GM23338 (cell line): ENCODE results near the gene TTC13. TPM values are rescaled to one million over a fixed set of nuclear protein-coding genes. Genes with fewer than 3 reads are reported as not detected.

Experiments
- ATAC-seq: fragments of 200-7000 bp; cut with Tn5 transposase; 3 replicates; pipeline ENCODE4 v1.9.1; 2020
- DNase-seq: peaks from one replicate; pipeline ENCODE4 v3.0.0-alpha.2; 2015; ENCODE audit warnings: low spot score
- H2AFZ ChIP-seq: fragments of 200-600 bp; sonication (generic); 2 replicates; pipeline ENCODE4 v1.8.0; 2016; ENCODE audit warnings: antibody characterized with exemption, mild to moderate bottlenecking, moderate library complexity
- H3F3A ChIP-seq: fragments of 200-600 bp; sonication (generic); replicated peaks from 2 replicates; pipeline ENCODE4 v1.8.0; 2017; ENCODE audit warnings: antibody characterized with exemption, mixed run types, low read depth
- H3K27ac ChIP-seq: fragments of 200-600 bp; sonication (generic); 2 replicates; pipeline ENCODE4 v1.6.1; 2016; ENCODE audit warnings: low read depth
- H3K27me3 ChIP-seq: fragments of 200-600 bp; sonication (generic); 2 replicates; pipeline ENCODE4 v1.8.0; 2016; ENCODE audit warnings: mild to moderate bottlenecking, mixed run types, moderate library complexity; ENCODE audit not compliant: insufficient read depth
- H3K36me3 ChIP-seq: fragments of 200-600 bp; sonication (generic); 2 replicates; pipeline ENCODE4 v1.8.0; 2016; ENCODE audit warnings: mild to moderate bottlenecking; ENCODE audit not compliant: insufficient read depth
- H3K4me1 ChIP-seq: fragments of 200-600 bp; sonication (generic); 2 replicates; pipeline ENCODE4 v1.8.0; 2016; ENCODE audit warnings: mild to moderate bottlenecking, moderate library complexity; ENCODE audit not compliant: insufficient read depth
- H3K4me2 ChIP-seq: fragments of 200-600 bp; sonication (generic); 2 replicates; pipeline ENCODE4 v1.7.1; 2017; ENCODE audit warnings: mixed run types
- H3K4me3 ChIP-seq: fragments of 200-600 bp; sonication (generic); 2 replicates; pipeline ENCODE4 v1.6.1; 2016; ENCODE audit warnings: mixed run types
- H3K79me2 ChIP-seq: fragments of 200-600 bp; sonication (generic); replicated peaks from 2 replicates; pipeline ENCODE4 v1.8.0; 2017; ENCODE audit warnings: mild to moderate bottlenecking; ENCODE audit not compliant: insufficient read depth
- H3K9me2 ChIP-seq: fragments of 200-600 bp; sonication (generic); 2 replicates; pipeline ENCODE4 v1.8.0; 2017; ENCODE audit not compliant: insufficient read depth
- H4K20me1 ChIP-seq: fragments of 200-600 bp; sonication (generic); replicated peaks from 2 replicates; pipeline ENCODE4 v1.8.0; 2017; ENCODE audit warnings: mild to moderate bottlenecking; ENCODE audit not compliant: insufficient read depth
- H3K27ac Mint-ChIP-seq: 2 replicates; pipeline ENCODE4 v1.8.0; 2020; ENCODE audit warnings: inconsistent platforms, mild to moderate bottlenecking, moderate library complexity, mixed read lengths
- H3K27me3 Mint-ChIP-seq: 3 replicates; pipeline ENCODE4 v1.8.0; 2022; ENCODE audit warnings: low read depth, mild to moderate bottlenecking, moderate library complexity, mixed read lengths, inconsistent platforms; ENCODE audit not compliant: insufficient read depth, poor library complexity
- H3K36me3 Mint-ChIP-seq: 3 replicates; pipeline ENCODE4 v1.8.0; 2021; ENCODE audit warnings: low read depth, mild to moderate bottlenecking, inconsistent platforms, moderate library complexity, mixed read lengths
- H3K4me1 Mint-ChIP-seq: 3 replicates; pipeline ENCODE4 v1.8.0; 2020; ENCODE audit warnings: mild to moderate bottlenecking, inconsistent platforms, mixed read lengths
- H3K4me3 Mint-ChIP-seq: 3 replicates; pipeline ENCODE4 v1.8.0; 2021; ENCODE audit warnings: moderate library complexity, mild to moderate bottlenecking, inconsistent platforms, mixed read lengths
- H3K9me3 Mint-ChIP-seq: 3 replicates; pipeline ENCODE4 v1.8.0; 2020; ENCODE audit warnings: moderate library complexity, mild to moderate bottlenecking, inconsistent platforms, mixed read lengths
- CREB1 ChIP-seq: fragments of 250-450 bp; sonication (Bioruptor Pico); IDR thresholded peaks from 2 replicates; pipeline ENCODE4 v1.5.0; 2020; ENCODE audit warnings: low read depth, mild to moderate bottlenecking, moderate library complexity
- CTCF ChIP-seq, 2 experiments: fragments of 200-600 bp in 1 of 2; sonication (generic) in 1 of 2; conservative IDR thresholded peaks; 2 replicates each; pipeline versions ENCODE4 v1.5.1 to v1.6.1; 2016 to 2017; ENCODE audit warnings: antibody characterized with exemption in 2 of 2, low read depth in 2 of 2, mild to moderate bottlenecking in 2 of 2, moderate library complexity in 1 of 2
- ETS1 ChIP-seq: IDR thresholded peaks from 2 replicates; pipeline ENCODE4 v1.6.1; 2016; ENCODE audit warnings: antibody characterized with exemption
- EZH2 ChIP-seq: fragments of 200-600 bp; sonication (generic); IDR thresholded peaks from one replicate; pipeline ENCODE4 v1.8.0; 2017; ENCODE audit warnings: antibody characterized with exemption, mild to moderate bottlenecking, low read depth; ENCODE audit not compliant: unreplicated experiment
- EZH2phosphoT487 ChIP-seq: fragments of 200-600 bp; sonication (generic); IDR thresholded peaks from one replicate; pipeline ENCODE4 v1.8.1; 2018; ENCODE audit warnings: antibody characterized with exemption; ENCODE audit not compliant: unreplicated experiment
- JUNB ChIP-seq: IDR thresholded peaks from one replicate; pipeline ENCODE4 v1.6.1; 2016; ENCODE audit warnings: antibody characterized with exemption; ENCODE audit not compliant: unreplicated experiment
- NANOG ChIP-seq: IDR thresholded peaks from 2 replicates; pipeline ENCODE4 v1.6.1; 2016; ENCODE audit warnings: antibody characterized with exemption, borderline replicate concordance
- POLR2AphosphoS5 ChIP-seq: IDR thresholded peaks from 2 replicates; pipeline ENCODE4 v1.6.1; 2016; ENCODE audit warnings: antibody characterized with exemption, low read depth
- STAT1 ChIP-seq: IDR thresholded peaks from one replicate; pipeline ENCODE4 v1.6.1; 2016; ENCODE audit warnings: antibody characterized with exemption; ENCODE audit not compliant: unreplicated experiment
- ZNF114 ChIP-seq: fragments of 250-450 bp; sonication (Bioruptor Pico); IDR thresholded peaks from 2 replicates; pipeline ENCODE4 v1.5.0; 2020; ENCODE audit warnings: mild to moderate bottlenecking, moderate library complexity
- ZNF331 ChIP-seq: fragments of 250-450 bp; sonication (Bioruptor Pico); IDR thresholded peaks from 2 replicates; pipeline ENCODE4 v1.5.0; 2020; ENCODE audit warnings: low read depth, mild to moderate bottlenecking, moderate library complexity
- polyA plus RNA-seq: library from polyadenylated mRNA; unstranded; fragments of >200 nt; fragmentation: Nextera tagmentation; extraction: Ambion mirVana; gene quantifications from 2 replicates; pipeline ENCODE4 v1.2.1, GENCODE V29; 2016
- total RNA-seq: library from RNA; depleted of rRNA; stranded (reverse); fragments of >200 nt; shearing (Covaris generic); gene quantifications from 2 replicates; pipeline ENCODE4 v1.2.3, GENCODE V29; 2014
- TF ChIP-seq, protein P1 (sequence below): fragments of 250-450 bp; sonication (Bioruptor Pico); IDR thresholded peaks from 2 replicates; pipeline ENCODE4 v1.5.0; 2020; ENCODE audit warnings: mild to moderate bottlenecking, moderate library complexity
- TF ChIP-seq, protein P2 (sequence below): IDR thresholded peaks from one replicate; pipeline ENCODE4 v1.6.1; 2018; ENCODE audit warnings: antibody characterized with exemption; ENCODE audit not compliant: unreplicated experiment

TTC13 gene
- total and polyA plus RNA-seq, 2 experiments from 2014 or later: 3.8 to 9.4 TPM

DNA sequence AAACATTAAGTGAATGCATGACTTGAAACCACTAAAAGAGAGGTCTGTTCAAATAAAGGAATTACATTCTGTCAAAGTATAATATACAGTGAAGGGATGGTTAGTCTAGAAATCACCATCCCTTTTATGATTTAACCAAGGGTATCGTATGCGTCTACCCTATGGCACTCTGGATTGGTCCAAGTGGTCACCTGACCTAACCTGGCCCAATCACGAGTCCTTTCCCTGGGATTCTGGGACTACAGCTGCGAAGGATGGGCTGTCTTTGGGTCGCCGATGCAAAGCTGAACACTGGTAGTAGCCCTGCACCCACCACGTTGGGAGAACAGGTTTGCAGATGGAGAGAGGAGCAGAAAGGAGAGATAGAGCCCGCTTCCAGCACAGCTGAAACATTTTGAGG lies 79.9 kb downstream of the TTC13 start:
- Mint-ChIP-seq H3K27ac (no peak overlapping the region), H3K36me3 (no peaks in the 10 kb centered on the region), H3K4me1 (peaks cover 12% of the 10 kb centered on the region; the same call in 2 of the 3 replicates), H3K27me3 (no peaks in the 10 kb centered on the region), H3K4me3 (no peak overlapping the region), H3K9me3 (no peaks in the 10 kb centered on the region)
- ATAC-seq (no peak), DNase-seq (no peak)
- no peaks in the 10 kb centered on the region for H3K36me3 ChIP-seq
- TF ChIP-seq JUNB (no peak), STAT1 (no peak), ZNF114 (CRISPR knock-in tag) (no peak), CREB1 (CRISPR knock-in tag) (no peak), NANOG (no peak), EZH2 (no peak), EZH2phosphoT487 (no peak), POLR2AphosphoS5 (no peak), CTCF (conservative IDR thresholded peaks at IDR 0.05; ENCODE audit: low read depth in 2 of 2) (no peak), ETS1 (no peak), ZNF331 (no peak)
- TF ChIP-seq, protein P1, sequence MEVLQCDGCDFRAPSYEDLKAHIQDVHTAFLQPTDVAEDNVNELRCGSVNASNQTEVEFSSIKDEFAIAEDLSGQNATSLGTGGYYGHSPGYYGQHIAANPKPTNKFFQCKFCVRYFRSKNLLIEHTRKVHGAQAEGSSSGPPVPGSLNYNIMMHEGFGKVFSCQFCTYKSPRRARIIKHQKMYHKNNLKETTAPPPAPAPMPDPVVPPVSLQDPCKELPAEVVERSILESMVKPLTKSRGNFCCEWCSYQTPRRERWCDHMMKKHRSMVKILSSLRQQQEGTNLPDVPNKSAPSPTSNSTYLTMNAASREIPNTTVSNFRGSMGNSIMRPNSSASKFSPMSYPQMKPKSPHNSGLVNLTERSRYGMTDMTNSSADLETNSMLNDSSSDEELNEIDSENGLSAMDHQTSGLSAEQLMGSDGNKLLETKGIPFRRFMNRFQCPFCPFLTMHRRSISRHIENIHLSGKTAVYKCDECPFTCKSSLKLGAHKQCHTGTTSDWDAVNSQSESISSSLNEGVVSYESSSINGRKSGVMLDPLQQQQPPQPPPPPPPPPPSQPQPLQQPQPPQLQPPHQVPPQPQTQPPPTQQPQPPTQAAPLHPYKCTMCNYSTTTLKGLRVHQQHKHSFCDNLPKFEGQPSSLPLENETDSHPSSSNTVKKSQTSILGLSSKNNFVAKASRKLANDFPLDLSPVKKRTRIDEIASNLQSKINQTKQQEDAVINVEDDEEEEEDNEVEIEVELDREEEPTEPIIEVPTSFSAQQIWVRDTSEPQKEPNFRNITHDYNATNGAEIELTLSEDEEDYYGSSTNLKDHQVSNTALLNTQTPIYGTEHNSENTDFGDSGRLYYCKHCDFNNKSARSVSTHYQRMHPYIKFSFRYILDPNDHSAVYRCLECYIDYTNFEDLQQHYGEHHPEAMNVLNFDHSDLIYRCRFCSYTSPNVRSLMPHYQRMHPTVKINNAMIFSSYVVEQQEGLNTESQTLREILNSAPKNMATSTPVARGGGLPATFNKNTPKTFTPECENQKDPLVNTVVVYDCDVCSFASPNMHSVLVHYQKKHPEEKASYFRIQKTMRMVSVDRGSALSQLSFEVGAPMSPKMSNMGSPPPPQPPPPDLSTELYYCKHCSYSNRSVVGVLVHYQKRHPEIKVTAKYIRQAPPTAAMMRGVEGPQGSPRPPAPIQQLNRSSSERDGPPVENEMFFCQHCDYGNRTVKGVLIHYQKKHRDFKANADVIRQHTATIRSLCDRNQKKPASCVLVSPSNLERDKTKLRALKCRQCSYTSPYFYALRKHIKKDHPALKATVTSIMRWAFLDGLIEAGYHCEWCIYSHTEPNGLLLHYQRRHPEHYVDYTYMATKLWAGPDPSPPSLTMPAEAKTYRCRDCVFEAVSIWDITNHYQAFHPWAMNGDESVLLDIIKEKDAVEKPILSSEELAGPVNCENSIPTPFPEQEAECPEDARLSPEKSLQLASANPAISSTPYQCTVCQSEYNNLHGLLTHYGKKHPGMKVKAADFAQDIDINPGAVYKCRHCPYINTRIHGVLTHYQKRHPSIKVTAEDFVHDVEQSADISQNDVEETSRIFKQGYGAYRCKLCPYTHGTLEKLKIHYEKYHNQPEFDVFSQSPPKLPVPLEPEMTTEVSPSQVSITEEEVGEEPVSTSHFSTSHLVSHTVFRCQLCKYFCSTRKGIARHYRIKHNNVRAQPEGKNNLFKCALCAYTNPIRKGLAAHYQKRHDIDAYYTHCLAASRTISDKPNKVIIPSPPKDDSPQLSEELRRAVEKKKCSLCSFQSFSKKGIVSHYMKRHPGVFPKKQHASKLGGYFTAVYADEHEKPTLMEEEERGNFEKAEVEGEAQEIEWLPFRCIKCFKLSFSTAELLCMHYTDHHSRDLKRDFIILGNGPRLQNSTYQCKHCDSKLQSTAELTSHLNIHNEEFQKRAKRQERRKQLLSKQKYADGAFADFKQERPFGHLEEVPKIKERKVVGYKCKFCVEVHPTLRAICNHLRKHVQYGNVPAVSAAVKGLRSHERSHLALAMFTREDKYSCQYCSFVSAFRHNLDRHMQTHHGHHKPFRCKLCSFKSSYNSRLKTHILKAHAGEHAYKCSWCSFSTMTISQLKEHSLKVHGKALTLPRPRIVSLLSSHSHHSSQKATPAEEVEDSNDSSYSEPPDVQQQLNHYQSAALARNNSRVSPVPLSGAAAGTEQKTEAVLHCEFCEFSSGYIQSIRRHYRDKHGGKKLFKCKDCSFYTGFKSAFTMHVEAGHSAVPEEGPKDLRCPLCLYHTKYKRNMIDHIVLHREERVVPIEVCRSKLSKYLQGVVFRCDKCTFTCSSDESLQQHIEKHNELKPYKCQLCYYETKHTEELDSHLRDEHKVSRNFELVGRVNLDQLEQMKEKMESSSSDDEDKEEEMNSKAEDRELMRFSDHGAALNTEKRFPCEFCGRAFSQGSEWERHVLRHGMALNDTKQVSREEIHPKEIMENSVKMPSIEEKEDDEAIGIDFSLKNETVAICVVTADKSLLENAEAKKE (CRISPR knock-in tag): no peak
- TF ChIP-seq, protein P2, sequence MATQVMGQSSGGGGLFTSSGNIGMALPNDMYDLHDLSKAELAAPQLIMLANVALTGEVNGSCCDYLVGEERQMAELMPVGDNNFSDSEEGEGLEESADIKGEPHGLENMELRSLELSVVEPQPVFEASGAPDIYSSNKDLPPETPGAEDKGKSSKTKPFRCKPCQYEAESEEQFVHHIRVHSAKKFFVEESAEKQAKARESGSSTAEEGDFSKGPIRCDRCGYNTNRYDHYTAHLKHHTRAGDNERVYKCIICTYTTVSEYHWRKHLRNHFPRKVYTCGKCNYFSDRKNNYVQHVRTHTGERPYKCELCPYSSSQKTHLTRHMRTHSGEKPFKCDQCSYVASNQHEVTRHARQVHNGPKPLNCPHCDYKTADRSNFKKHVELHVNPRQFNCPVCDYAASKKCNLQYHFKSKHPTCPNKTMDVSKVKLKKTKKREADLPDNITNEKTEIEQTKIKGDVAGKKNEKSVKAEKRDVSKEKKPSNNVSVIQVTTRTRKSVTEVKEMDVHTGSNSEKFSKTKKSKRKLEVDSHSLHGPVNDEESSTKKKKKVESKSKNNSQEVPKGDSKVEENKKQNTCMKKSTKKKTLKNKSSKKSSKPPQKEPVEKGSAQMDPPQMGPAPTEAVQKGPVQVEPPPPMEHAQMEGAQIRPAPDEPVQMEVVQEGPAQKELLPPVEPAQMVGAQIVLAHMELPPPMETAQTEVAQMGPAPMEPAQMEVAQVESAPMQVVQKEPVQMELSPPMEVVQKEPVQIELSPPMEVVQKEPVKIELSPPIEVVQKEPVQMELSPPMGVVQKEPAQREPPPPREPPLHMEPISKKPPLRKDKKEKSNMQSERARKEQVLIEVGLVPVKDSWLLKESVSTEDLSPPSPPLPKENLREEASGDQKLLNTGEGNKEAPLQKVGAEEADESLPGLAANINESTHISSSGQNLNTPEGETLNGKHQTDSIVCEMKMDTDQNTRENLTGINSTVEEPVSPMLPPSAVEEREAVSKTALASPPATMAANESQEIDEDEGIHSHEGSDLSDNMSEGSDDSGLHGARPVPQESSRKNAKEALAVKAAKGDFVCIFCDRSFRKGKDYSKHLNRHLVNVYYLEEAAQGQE: no peak
- H3K27me3 ChIP-seq: no peaks in the 10 kb centered on the region
- no peaks in the 10 kb centered on the region for H3F3A ChIP-seq
- no peak overlapping the region for H3K27ac ChIP-seq
- no peak overlapping the region for H3K4me2 ChIP-seq
- no peaks in the 10 kb centered on the region; the same call in 1 of the 2 replicates for H4K20me1 ChIP-seq
- no peaks in the 10 kb centered on the region for H3K79me2 ChIP-seq
- no peak overlapping the region for H2AFZ ChIP-seq
- no peaks in the 10 kb centered on the region for H3K4me1 ChIP-seq
- no peak overlapping the region for H3K4me3 ChIP-seq
- H3K9me2 ChIP-seq: no peaks in the 10 kb centered on the region
